Fibroblast of villous mesenchyme (primary cell): Measurements from ENCODE around the gene GTF2H2C. TPM values are rescaled to one million over a fixed set of nuclear protein-coding genes. Genes with fewer than 3 reads are reported as not detected.
"Not testable (repeated sequence)": the region's sequence is repeated elsewhere in the genome, so short reads cannot be mapped to it uniquely, and the experiment has no call there.

Source experiments
- DNase-seq: peaks from one replicate; pipeline ENCODE4 v3.0.0-alpha.2; 2010; ENCODE audit warnings: low read depth
- H3K4me3 ChIP-seq: 2 replicates; pipeline ENCODE4 v1.5.1; 2011; ENCODE audit warnings: low read depth, mild to moderate bottlenecking, low read length
- small RNA-seq: library from RNA; depleted of rRNA; stranded (forward); fragments of <200 nt; gene quantifications from one replicate; pipeline ENCODE3, GENCODE V24; 2012
- total RNA-seq: library from RNA; depleted of rRNA; stranded (reverse); fragments of >200 nt; gene quantifications from 2 replicates; pipeline ENCODE4 v1.2.3, GENCODE V29; 2012

GTF2H2C gene
- total RNA-seq, 1 donor, result 47.5 TPM

DNA sequence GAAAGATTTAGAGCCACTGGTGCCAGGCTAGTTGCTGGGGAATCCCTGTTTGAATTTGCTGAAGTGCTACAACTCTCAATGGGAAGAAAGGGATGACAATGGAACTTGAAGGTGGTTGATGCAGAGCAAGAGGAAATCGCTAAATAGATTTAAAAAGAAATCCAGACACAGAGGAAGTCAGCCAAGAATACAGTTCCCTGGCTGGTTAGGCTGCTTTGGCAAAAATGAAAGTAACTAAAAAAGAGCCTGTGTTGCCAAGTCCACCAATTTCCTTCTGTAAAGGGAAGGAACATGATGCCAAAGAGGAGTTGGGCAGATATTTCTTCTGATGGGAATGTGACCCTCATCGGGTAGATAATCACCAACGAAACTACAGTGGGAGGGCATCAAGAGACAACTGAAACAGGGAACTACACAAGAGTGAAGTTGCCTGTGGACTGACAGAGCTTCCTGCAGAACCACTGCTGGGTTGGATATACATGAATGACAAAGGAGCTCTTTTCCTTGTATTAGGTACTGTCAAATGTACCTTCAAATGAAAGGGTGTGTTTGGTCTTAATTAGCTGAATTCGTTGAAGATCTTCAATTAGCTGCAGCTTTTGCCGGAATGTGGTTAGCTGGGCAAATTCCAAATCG lies 49.0 kb downstream of the GTF2H2C start:
- DNase-seq, H3K4me3 ChIP-seq: not testable (repeated sequence)

DNA sequence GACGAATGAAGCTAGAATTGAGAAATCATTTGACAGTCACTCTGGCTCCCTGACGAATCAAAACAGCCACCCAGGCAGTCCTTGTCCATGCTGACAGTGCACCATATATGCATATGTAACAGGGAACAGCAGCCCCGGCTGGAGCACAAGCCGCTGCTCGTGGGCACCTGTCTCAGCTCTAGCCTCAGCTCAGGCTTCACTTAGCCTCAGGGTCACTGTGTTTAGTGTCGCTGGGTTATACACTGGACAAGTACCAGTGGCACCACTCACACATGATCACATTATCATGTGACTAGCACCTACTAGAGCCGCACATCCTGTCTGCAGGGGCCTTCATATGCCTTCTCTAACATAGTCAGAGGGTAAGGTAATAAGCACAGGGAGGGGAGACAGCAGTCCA lies 54.9 kb downstream of the GTF2H2C start:
- not testable (repeated sequence) for H3K4me3 ChIP-seq, DNase-seq

- H3K4me3 ChIP-seq, DNase-seq: not testable (repeated sequence)
Measured at GRCh38 chr5:69631879-69632278, 71.9 kb downstream of the GTF2H2C start.

Small RNAs within 50 kb of the gene (small RNA-seq; reads per million reads assigned to genes)
- not detected for gene RNU6-724P

Other genes starting within 250 kb of the GTF2H2C start
- gene CCDC125, start 227.4 kb upstream of the GTF2H2C start, total RNA-seq, result 6.1 and 7.8 TPM in 2 replicates
- gene AK6, start 190.7 kb upstream of the GTF2H2C start, total RNA-seq, result 23.8 and 32.8 TPM in 2 replicates
- 66.4 and 94.6 TPM in 2 replicates for gene TAF9, start 190.7 kb upstream of the GTF2H2C start, total RNA-seq
- 21.3 and 27.2 TPM in 2 replicates for gene RAD17, start 190.4 kb upstream of the GTF2H2C start, total RNA-seq
- gene MARVELD2, start 145.1 kb upstream of the GTF2H2C start, total RNA-seq, result 2.3 and 3.9 TPM in 2 replicates
- gene OCLN, start 67.4 kb upstream of the GTF2H2C start, total RNA-seq, result 0.43 and 0.64 TPM in 2 replicates